ENCODE data around the gene NIFK.

DNA sequence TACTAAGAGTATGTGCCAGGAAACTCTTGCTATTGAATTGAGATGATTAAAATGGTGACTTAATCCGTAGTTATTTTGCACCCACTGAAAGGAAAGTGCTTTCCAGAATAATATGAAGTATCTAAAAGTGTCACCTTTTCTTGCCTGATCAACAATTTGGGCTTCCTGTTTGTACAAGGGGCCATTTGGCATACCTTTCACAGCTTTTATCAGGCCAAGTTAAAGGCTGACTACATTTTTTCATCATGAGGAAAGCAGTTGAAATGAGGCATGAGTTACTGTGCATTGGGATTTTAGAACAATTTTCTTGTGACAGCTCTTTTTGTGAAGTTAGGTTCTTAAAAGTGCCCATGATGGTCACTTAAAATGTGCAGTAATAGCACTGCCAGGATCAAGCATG, 29.9 kb upstream of the NIFK start:
- no peak for TF ChIP-seq POLR2A (IDR thresholded peaks at IDR 0.05)
- TF ChIP-seq, protein P1, sequence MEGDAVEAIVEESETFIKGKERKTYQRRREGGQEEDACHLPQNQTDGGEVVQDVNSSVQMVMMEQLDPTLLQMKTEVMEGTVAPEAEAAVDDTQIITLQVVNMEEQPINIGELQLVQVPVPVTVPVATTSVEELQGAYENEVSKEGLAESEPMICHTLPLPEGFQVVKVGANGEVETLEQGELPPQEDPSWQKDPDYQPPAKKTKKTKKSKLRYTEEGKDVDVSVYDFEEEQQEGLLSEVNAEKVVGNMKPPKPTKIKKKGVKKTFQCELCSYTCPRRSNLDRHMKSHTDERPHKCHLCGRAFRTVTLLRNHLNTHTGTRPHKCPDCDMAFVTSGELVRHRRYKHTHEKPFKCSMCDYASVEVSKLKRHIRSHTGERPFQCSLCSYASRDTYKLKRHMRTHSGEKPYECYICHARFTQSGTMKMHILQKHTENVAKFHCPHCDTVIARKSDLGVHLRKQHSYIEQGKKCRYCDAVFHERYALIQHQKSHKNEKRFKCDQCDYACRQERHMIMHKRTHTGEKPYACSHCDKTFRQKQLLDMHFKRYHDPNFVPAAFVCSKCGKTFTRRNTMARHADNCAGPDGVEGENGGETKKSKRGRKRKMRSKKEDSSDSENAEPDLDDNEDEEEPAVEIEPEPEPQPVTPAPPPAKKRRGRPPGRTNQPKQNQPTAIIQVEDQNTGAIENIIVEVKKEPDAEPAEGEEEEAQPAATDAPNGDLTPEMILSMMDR (IDR thresholded peaks at IDR 0.05), result no peak

All from Peyer's patch (tissue), 4 donors.